GM12878 (cell line): ENCODE measurements around the gene SELP. TPM values are rescaled to one million over a fixed set of nuclear protein-coding genes. Genes with fewer than 3 reads are reported as not detected.

Experiments
- ATAC-seq: fragments of 200-7000 bp; cut with Tn5 transposase; 3 replicates; pipeline ENCODE4 v1.9.1; 2020; ENCODE audit warnings: mild to moderate bottlenecking, moderate library complexity
- BruUV-seq: library from RNA; stranded (reverse); fragments of 400-500 nt; replicated peaks from 2 replicates; lab custom pipeline; 2021; lab: Mats Ljungman, UMichigan
- CTCF ChIA-PET: fragments of 300-600 bp; sonication (Branson Sonifier 250); formaldehyde crosslinking; extraction: SDS; loops from one replicate; lab custom pipeline; 2021; ENCODE audit warnings: inconsistent platforms; lab: Yijun Ruan, JAX
- POLR2A ChIA-PET: fragments of 350-600 bp; formaldehyde crosslinking; extraction: SDS; loops from one replicate; lab custom pipeline; 2021; ENCODE audit warnings: inconsistent platforms; lab: Charles Lee
- RAD21 ChIA-PET: fragments of 300-600 bp; sonication (Branson Sonifier 250); formaldehyde crosslinking; loops from one replicate; lab custom pipeline; 2023; ENCODE audit warnings: antibody characterized with exemption; ENCODE audit not compliant: unreplicated experiment; lab: Charles Lee
- SMC1A ChIA-PET: fragments of 300-600 bp; sonication (Branson Sonifier 250); formaldehyde crosslinking; loops from one replicate; lab custom pipeline; 2023; ENCODE audit not compliant: unreplicated experiment, uncharacterized antibody; lab: Charles Lee
- DNase-seq: peaks from one replicate; pipeline ENCODE4 v3.0.0-alpha.2; 2011; ENCODE audit warnings: low read depth, low spot score
- FAIRE-seq: peaks from 3 replicates; lab custom pipeline; 2011; peaks lifted over from hg19 to GRCh38; lab: Jason Lieb, UNC
- H2AFZ ChIP-seq: 2 replicates; pipeline ENCODE4 v1.6.0; 2011; ENCODE audit warnings: low read depth, low read length, control low read depth; ENCODE audit not compliant: control insufficient read depth
- H3K27ac ChIP-seq: 2 replicates; pipeline ENCODE4 v1.5.1; 2011; ENCODE audit warnings: control low read depth; ENCODE audit not compliant: control insufficient read depth, insufficient read depth
- H3K27me3 ChIP-seq, 2 experiments: replicated peaks in 1 of 2; 2 replicates each; pipeline versions ENCODE4 v1.6.0 to v1.6.1; 2011; ENCODE audit warnings: low read length in 1 of 2; ENCODE audit not compliant: control insufficient read depth in 2 of 2, insufficient read depth in 2 of 2
- H3K36me3 ChIP-seq, 2 experiments: 2 replicates each; pipeline ENCODE4 v1.5.1; 2011; ENCODE audit warnings: low read length in 1 of 2; ENCODE audit not compliant: control insufficient read depth in 2 of 2, insufficient read depth in 2 of 2
- H3K4me1 ChIP-seq: 2 replicates; pipeline ENCODE4 v1.6.1; 2011; ENCODE audit warnings: mild to moderate bottlenecking, low read length, moderate library complexity, mixed read lengths; ENCODE audit not compliant: control insufficient read depth, insufficient read depth
- H3K4me2 ChIP-seq: 2 replicates; pipeline ENCODE4 v1.6.0; 2011; ENCODE audit warnings: control low read depth; ENCODE audit not compliant: control insufficient read depth, insufficient read depth
- H3K4me3 ChIP-seq: fragments of 200-600 bp; sonication (generic); 2 replicates; pipeline ENCODE4 v1.5.1; 2016
- H3K79me2 ChIP-seq: 2 replicates; pipeline ENCODE4 v1.6.0; 2011; ENCODE audit warnings: low read length; ENCODE audit not compliant: control insufficient read depth, insufficient read depth
- H3K9ac ChIP-seq: 2 replicates; pipeline ENCODE4 v1.8.0; 2011; ENCODE audit warnings: low read length, control low read depth, mixed read lengths; ENCODE audit not compliant: control insufficient read depth, insufficient read depth
- H3K9me3 ChIP-seq: replicated peaks from 3 replicates; pipeline ENCODE4 v1.5.1; 2011; ENCODE audit warnings: mild to moderate bottlenecking, low read length; ENCODE audit not compliant: control insufficient read depth, insufficient read depth
- H4K20me1 ChIP-seq: 2 replicates; pipeline ENCODE4 v1.6.0; 2011; ENCODE audit not compliant: control insufficient read depth, insufficient read depth
- ATF3 ChIP-seq: IDR thresholded peaks from 2 replicates; pipeline ENCODE4 v1.6.1; 2011; ENCODE audit warnings: low read depth, mild to moderate bottlenecking, low read length, moderate library complexity, borderline replicate concordance; ENCODE audit errors: extremely low read depth
- CTCF ChIP-seq, 3 experiments: IDR thresholded peaks in 2 of 3; conservative IDR thresholded peaks in 1 of 3; 2 replicates each; pipeline ENCODE4 v1.5.1; 2011; ENCODE audit warnings: low read depth in 3 of 3, low read length in 3 of 3, mild to moderate bottlenecking in 3 of 3, control low read depth in 2 of 3, moderate library complexity in 2 of 3, inconsistent platforms in 1 of 3, mixed read lengths in 1 of 3; ENCODE audit not compliant: control insufficient read depth in 2 of 3, insufficient read depth in 1 of 3; ENCODE audit errors: extremely low read depth in 1 of 3
- E4F1 ChIP-seq: fragments of 450-650 bp; IDR thresholded peaks from 2 replicates; pipeline ENCODE4 v1.6.1; 2018; ENCODE audit warnings: borderline replicate concordance, mild to moderate bottlenecking; ENCODE audit not compliant: partially characterized antibody
- FOXM1 ChIP-seq: IDR thresholded peaks from 2 replicates; pipeline ENCODE4 v1.6.1; 2012; ENCODE audit warnings: low read depth, mild to moderate bottlenecking, inconsistent platforms, low read length, moderate library complexity
- IRF5 ChIP-seq: fragments of 450-650 bp; IDR thresholded peaks from 2 replicates; pipeline ENCODE4 v1.6.1; 2017; ENCODE audit warnings: borderline replicate concordance
- KDM1A ChIP-seq: fragments of 200-600 bp; sonication (generic); IDR thresholded peaks from 2 replicates; pipeline ENCODE4 v1.6.1; 2016; ENCODE audit warnings: borderline replicate concordance
- MAX ChIP-seq: IDR thresholded peaks from 2 replicates; pipeline ENCODE4 v1.6.1; 2012; ENCODE audit warnings: low read depth, low read length, improper control_type of control experiment
- MEF2B ChIP-seq: fragments of 450-650 bp; IDR thresholded peaks from 2 replicates; pipeline ENCODE4 v1.6.1; 2018; ENCODE audit warnings: mild to moderate bottlenecking, moderate library complexity; ENCODE audit not compliant: partially characterized antibody, poor library complexity, severe bottlenecking
- MYB ChIP-seq: fragments of 150-350 bp; IDR thresholded peaks from 2 replicates; pipeline ENCODE4 v1.6.1; 2014; ENCODE audit warnings: mild to moderate bottlenecking, low read depth, low read length, borderline replicate concordance
- MYC ChIP-seq: IDR thresholded peaks from 2 replicates; pipeline ENCODE4 v1.6.1; 2011; ENCODE audit warnings: mild to moderate bottlenecking, low read length, moderate library complexity, inconsistent platforms; ENCODE audit not compliant: insufficient read depth, insufficient replicate concordance, insufficient read length, severe bottlenecking
- NFYB ChIP-seq: IDR thresholded peaks from 2 replicates; pipeline ENCODE4 v1.6.1; 2011; ENCODE audit warnings: low read depth, mild to moderate bottlenecking, low read length, improper control_type of control experiment, moderate library complexity; ENCODE audit not compliant: insufficient read depth
- RCOR1 ChIP-seq: conservative IDR thresholded peaks from 2 replicates; pipeline ENCODE4 v1.6.1; 2012; ENCODE audit warnings: low read depth, low read length, improper control_type of control experiment
- SPI1 ChIP-seq: IDR thresholded peaks from 2 replicates; pipeline ENCODE4 v1.6.1; 2011; ENCODE audit warnings: low read depth, mild to moderate bottlenecking, low read length, moderate library complexity, borderline replicate concordance; ENCODE audit not compliant: insufficient read depth
- WGBS: methylation state at CpG from one replicate; pipeline ENCODE4 v1.1.6; 2016; ENCODE audit warnings: low lambda C conversion rate; ENCODE audit not compliant: insufficient replicate concordance, insufficient coverage; ENCODE audit errors: missing lambda C conversion rate; 5-methylcytosine and 5-hydroxymethylcytosine counted together
- in situ Hi-C: fragments of 300-500 bp; cut with MboI; formaldehyde crosslinking; loops from 9 replicates; pipeline ENCODE4 v1.14.3; 2018; ENCODE audit warnings: mixed read lengths
- intact Hi-C: fragments of 100-400 bp; cut with micrococcal nuclease; formaldehyde crosslinking; loops from one replicate; pipeline ENCODE4 v1.14.2; 2022; ENCODE audit not compliant: unreplicated experiment
- polyA plus RNA-seq, 11 experiments: library from polyadenylated mRNA; depleted of rRNA in 4 of 11; unstranded in 6 of 11; stranded (reverse) in 5 of 11; fragments of >200 nt; fragmentation: Nextera tagmentation in 4 of 11; fragmentation: Illumina TruSeq in 1 of 11; extraction: Ambion mirVana in 4 of 11; extraction: Trizol in 1 of 11; gene quantifications; 1 replicate in 1 of 11; 2 replicates in 10 of 11; pipeline versions ENCODE4 v1.2.1 to v1.2.3, GENCODE V29; 2011 to 2016; ENCODE audit warnings: inconsistent platforms in 2 of 11, missing spikeins in 2 of 11, low read depth in 1 of 11
- total RNA-seq, 4 experiments: library from RNA; depleted of rRNA in 3 of 4; stranded (reverse); fragments of >200 nt in 3 of 4; fragmentation: Illumina TruSeq in 1 of 4; extraction: Trizol in 1 of 4; gene quantifications; 2 replicates each; pipeline versions ENCODE4 v1.2.1 to v1.2.3, GENCODE V29; 2013 to 2021

SELP gene
- total and polyA plus RNA-seq, 10 of the 15 experiments (the other 5 are each of a cell fraction or from before 2014, with no cell fraction given), result 0.04 to 0.23 (median 0.06) TPM; not detected in 7

- ChIA-PET CTCF (interaction anchor here (0.6 to 2.0 kb wide), 4 partner anchors 21 to 1252 kb away, joined by 3 to 9 read pairs (median 6); partner anchors contain the start of gene F5), SMC1A (interaction anchor here (1.0 to 1.1 kb wide), 2 partner anchors 89 to 1020 kb away, joined by 4 to 7 read pairs; no protein-coding TSS in a partner anchor), POLR2A (no interaction called here), RAD21 (no interaction called here)
- H3K4me1 ChIP-seq, result no peaks in the 10 kb centered on the region
- no peaks in the 10 kb centered on the region for H3K79me2 ChIP-seq
- ATAC-seq (no peak), DNase-seq (no peak), FAIRE-seq (no peak)
- no peak overlapping the region for H3K9ac ChIP-seq
- no peak overlapping the region for H3K4me3 ChIP-seq
- no peak overlapping the region for H3K4me2 ChIP-seq
- no peaks in the 10 kb centered on the region; the same call in 2 of the 3 replicates for H3K9me3 ChIP-seq
- intact Hi-C loops (no loop called here), in situ Hi-C loops (no loop called here)
- no peak overlapping the region for H2AFZ ChIP-seq
- no peaks in the 10 kb centered on the region for H3K27me3 ChIP-seq
- 61% methylated on average over 6 of the region's 6 CpGs for WGBS
- no TSS peak for BruUV-seq
- no peak overlapping the region for H3K27ac ChIP-seq
- H3K36me3 ChIP-seq, result no peaks in the 10 kb centered on the region
- no peaks in the 10 kb centered on the region for H4K20me1 ChIP-seq
- no peak for TF ChIP-seq FOXM1
- no peak for TF ChIP-seq MAX
- no peak for TF ChIP-seq MYB
- no peak for TF ChIP-seq NFYB
- TF ChIP-seq ATF3, result no peak
- TF ChIP-seq CTCF (IDR thresholded peaks at IDR 0.05 in 2 of 3, conservative IDR thresholded peaks at IDR 0.05 in 1 of 3; ENCODE audit: control insufficient read depth in 2 of 3, extremely low read depth in 1 of 3, insufficient read depth in 1 of 3, low read depth in 3 of 3, low read length in 3 of 3), result no peak
- TF ChIP-seq KDM1A, result no peak
- no peak for TF ChIP-seq E4F1
- no peak for TF ChIP-seq MYC
- TF ChIP-seq IRF5, result no peak
- TF ChIP-seq MEF2B, result no peak
- no peak for TF ChIP-seq SPI1
- TF ChIP-seq RCOR1, result no peak
Measured at GRCh38 chr1:169623132-169623926, 6.6 kb downstream of the SELP start.
